ENCODE measurements around the gene RSPH9. TPM values are rescaled to one million over a fixed set of nuclear protein-coding genes. Genes with fewer than 3 reads are reported as not detected.

RSPH9 gene
- total RNA-seq, 4 donors from 2014 or later, result 0.24 to 0.57 TPM; not detected in 2

DNA sequence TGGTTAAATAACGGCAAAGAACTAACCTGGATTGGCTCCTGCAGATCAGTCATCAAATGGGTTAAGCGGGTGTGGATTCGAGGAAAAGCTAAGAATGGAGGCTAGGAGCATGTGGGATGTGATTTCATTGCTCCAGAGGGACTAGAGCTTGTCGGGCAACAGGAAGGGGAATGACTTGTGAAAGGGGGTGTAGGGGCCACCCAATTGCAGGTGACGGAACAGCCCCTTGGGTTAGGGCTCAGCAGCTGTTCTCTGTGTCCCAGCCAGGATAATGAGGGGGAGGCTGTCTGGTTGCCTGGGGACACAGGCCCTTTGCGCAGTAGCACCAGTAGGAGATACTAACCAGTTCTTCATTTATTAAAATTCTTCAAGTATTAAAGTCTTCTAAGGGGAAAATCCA lies 67.7 kb downstream of the RSPH9 start:
- Histone ChIP-seq H3K9me3 (no peaks in the 10 kb centered on the region), H3K27me3 (no peaks in the 10 kb centered on the region), H3K4me3 (no peak overlapping the region), H3K36me3 (no peaks in the 10 kb centered on the region), H3K4me1 (peaks cover 20% of the 10 kb centered on the region), H3K27ac (no peak overlapping the region)
- WGBS, result 71% methylated on average over 6 of the region's 6 CpGs
- TF ChIP-seq POLR2A (IDR thresholded peaks at IDR 0.05) (no peak), POLR2AphosphoS5 (IDR thresholded peaks at IDR 0.05) (no peak), EP300 (IDR thresholded peaks at IDR 0.05) (no peak)
- TF ChIP-seq, protein P1, sequence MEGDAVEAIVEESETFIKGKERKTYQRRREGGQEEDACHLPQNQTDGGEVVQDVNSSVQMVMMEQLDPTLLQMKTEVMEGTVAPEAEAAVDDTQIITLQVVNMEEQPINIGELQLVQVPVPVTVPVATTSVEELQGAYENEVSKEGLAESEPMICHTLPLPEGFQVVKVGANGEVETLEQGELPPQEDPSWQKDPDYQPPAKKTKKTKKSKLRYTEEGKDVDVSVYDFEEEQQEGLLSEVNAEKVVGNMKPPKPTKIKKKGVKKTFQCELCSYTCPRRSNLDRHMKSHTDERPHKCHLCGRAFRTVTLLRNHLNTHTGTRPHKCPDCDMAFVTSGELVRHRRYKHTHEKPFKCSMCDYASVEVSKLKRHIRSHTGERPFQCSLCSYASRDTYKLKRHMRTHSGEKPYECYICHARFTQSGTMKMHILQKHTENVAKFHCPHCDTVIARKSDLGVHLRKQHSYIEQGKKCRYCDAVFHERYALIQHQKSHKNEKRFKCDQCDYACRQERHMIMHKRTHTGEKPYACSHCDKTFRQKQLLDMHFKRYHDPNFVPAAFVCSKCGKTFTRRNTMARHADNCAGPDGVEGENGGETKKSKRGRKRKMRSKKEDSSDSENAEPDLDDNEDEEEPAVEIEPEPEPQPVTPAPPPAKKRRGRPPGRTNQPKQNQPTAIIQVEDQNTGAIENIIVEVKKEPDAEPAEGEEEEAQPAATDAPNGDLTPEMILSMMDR (IDR thresholded peaks at IDR 0.05), result no peak
- DNase-seq (ENCODE audit: low spot score in 2 of 2), result no peak

- H3K27me3 ChIP-seq, result no peaks in the 10 kb centered on the region
- no peak overlapping the region for H3K27ac ChIP-seq
- H3K36me3 ChIP-seq, result no peaks in the 10 kb centered on the region
- no peaks in the 10 kb centered on the region for H3K9me3 ChIP-seq
- TF ChIP-seq, protein P1 (IDR thresholded peaks at IDR 0.05), result no peak
- TF ChIP-seq EP300 (IDR thresholded peaks at IDR 0.05) (no peak), POLR2AphosphoS5 (IDR thresholded peaks at IDR 0.05) (no peak), POLR2A (IDR thresholded peaks at IDR 0.05) (no peak)
- H3K4me1 ChIP-seq, result peaks cover 26% of the 10 kb centered on the region
- no peak for DNase-seq (ENCODE audit: low spot score in 2 of 2)
- 94% methylated on average over 13 of the region's 13 CpGs for WGBS
- H3K4me3 ChIP-seq, result no peak overlapping the region
These were observed 68.9 kb downstream of the RSPH9 start for GRCh38 chr6:43713643-43714310.

GRCh38 chr6:43714311-43715055 lies 69.6 kb downstream of the RSPH9 start:
- Histone ChIP-seq H3K27ac (no peak overlapping the region), H3K9me3 (no peaks in the 10 kb centered on the region), H3K36me3 (no peaks in the 10 kb centered on the region), H3K4me3 (no peak overlapping the region), H3K4me1 (peaks cover 25% of the 10 kb centered on the region), H3K27me3 (no peaks in the 10 kb centered on the region)
- WGBS, result 60% methylated on average over 7 of the region's 9 CpGs
- no peak for TF ChIP-seq POLR2AphosphoS5 (IDR thresholded peaks at IDR 0.05)
- TF ChIP-seq EP300 (IDR thresholded peaks at IDR 0.05), result no peak
- TF ChIP-seq POLR2A (IDR thresholded peaks at IDR 0.05), result no peak
- TF ChIP-seq, protein P1 (IDR thresholded peaks at IDR 0.05), result no peak
- DNase-seq (ENCODE audit: low spot score in 2 of 2), result no peak

GRCh38 chr6:43715056-43715788 lies 70.4 kb downstream of the RSPH9 start:
- H3K27me3 ChIP-seq, result no peaks in the 10 kb centered on the region
- H3K27ac ChIP-seq, result no peak overlapping the region
- no peak for DNase-seq (ENCODE audit: low spot score in 2 of 2)
- H3K4me1 ChIP-seq, result peaks cover 23% of the 10 kb centered on the region
- H3K9me3 ChIP-seq, result no peaks in the 10 kb centered on the region
- WGBS, result 65% methylated on average over 5 of the region's 5 CpGs
- no peak for TF ChIP-seq POLR2A (IDR thresholded peaks at IDR 0.05)
- no peak for TF ChIP-seq EP300 (IDR thresholded peaks at IDR 0.05)
- no peaks in the 10 kb centered on the region for H3K36me3 ChIP-seq
- H3K4me3 ChIP-seq, result no peak overlapping the region

DNA sequence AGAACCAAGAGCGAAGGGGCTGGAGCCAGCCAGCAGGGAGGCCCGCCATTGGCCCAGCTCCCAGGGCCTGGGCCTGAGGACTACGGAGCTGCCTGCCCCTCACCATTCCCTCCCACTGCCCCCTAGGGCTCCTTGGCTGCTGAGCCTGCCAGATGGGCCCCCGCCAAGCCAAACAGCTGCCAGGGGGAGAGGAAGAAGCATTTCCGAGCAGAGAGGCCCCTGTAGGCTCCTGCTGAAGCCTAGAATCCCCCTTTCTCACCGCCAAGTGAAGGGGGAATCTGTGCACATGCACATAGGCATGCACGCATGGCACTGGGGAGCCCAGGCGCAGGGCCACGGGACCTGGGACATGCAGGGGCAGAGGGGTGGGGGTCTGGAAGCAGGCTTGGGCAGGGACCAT lies 71.3 kb downstream of the RSPH9 start:
- Histone ChIP-seq H3K9me3 (no peaks in the 10 kb centered on the region), H3K27ac (no peak overlapping the region), H3K36me3 (no peaks in the 10 kb centered on the region), H3K4me3 (no peak overlapping the region), H3K27me3 (no peaks in the 10 kb centered on the region), H3K4me1 (peaks cover 23% of the 10 kb centered on the region)
- TF ChIP-seq, protein P1 (IDR thresholded peaks at IDR 0.05), result no peak
- TF ChIP-seq EP300 (IDR thresholded peaks at IDR 0.05) (no peak), POLR2AphosphoS5 (IDR thresholded peaks at IDR 0.05) (no peak), POLR2A (IDR thresholded peaks at IDR 0.05) (no peak)
- no peak for DNase-seq (ENCODE audit: low spot score in 2 of 2)
- 52% methylated on average over 9 of the region's 9 CpGs for WGBS

Data from suprapubic skin (tissue), 4 donors.